ENCODE data around the gene FAM168A.

Gene FAM168A

DNA sequence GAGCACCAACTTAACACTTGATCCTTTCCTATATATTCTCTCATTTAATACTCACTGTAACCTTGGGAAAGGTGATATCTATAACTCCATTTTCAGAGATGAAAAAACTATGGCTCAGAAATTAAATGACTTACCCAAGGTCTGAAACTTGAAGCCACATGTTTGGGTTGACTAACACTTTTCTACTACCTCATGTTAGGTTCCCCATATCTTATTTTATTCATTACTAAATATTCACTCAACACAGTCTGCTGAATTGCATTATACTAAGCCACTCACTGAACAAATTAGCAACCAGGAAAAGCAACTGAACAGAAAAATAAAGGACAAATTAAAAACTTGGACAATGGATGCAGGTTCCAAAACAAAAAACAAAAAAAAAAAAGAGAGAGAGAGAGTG is 59.9 kb downstream of the FAM168A start:
- H3K4me3 ChIP-seq (replicated peaks; ENCODE audit: low read depth, low read length): no peak overlapping the region
- TF ChIP-seq, protein P1, sequence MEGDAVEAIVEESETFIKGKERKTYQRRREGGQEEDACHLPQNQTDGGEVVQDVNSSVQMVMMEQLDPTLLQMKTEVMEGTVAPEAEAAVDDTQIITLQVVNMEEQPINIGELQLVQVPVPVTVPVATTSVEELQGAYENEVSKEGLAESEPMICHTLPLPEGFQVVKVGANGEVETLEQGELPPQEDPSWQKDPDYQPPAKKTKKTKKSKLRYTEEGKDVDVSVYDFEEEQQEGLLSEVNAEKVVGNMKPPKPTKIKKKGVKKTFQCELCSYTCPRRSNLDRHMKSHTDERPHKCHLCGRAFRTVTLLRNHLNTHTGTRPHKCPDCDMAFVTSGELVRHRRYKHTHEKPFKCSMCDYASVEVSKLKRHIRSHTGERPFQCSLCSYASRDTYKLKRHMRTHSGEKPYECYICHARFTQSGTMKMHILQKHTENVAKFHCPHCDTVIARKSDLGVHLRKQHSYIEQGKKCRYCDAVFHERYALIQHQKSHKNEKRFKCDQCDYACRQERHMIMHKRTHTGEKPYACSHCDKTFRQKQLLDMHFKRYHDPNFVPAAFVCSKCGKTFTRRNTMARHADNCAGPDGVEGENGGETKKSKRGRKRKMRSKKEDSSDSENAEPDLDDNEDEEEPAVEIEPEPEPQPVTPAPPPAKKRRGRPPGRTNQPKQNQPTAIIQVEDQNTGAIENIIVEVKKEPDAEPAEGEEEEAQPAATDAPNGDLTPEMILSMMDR (IDR thresholded peaks at IDR 0.05; ENCODE audit: low read depth, low read length, missing control alignments): no peak
- DNase-seq (ENCODE audit: extremely low read depth, low read depth): no peak

DNA sequence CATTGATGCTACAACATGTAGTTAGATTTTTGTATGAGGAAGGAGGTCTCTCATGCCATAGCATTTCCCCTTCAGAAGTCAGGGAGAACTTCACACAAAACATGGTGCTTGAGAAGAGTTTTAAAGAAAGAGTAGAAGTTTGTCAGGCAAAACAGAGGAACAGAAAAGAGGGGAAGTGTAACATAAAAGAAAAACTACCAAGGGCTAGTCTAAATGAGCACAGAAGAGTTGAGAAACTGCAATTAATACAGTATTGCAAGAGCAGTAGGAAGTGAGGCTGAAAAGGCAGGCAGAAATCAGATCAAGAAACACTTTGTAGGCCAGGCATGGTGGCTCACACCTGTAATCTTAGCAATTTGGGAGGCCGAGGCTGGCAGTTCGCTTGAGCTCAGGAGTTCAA is 61.0 kb downstream of the FAM168A start:
- TF ChIP-seq, protein P1 (IDR thresholded peaks at IDR 0.05; ENCODE audit: low read depth, low read length, missing control alignments): no peak
- no peak overlapping the region for H3K4me3 ChIP-seq (replicated peaks; ENCODE audit: low read depth, low read length)
- no peak for DNase-seq (ENCODE audit: extremely low read depth, low read depth)

DNA sequence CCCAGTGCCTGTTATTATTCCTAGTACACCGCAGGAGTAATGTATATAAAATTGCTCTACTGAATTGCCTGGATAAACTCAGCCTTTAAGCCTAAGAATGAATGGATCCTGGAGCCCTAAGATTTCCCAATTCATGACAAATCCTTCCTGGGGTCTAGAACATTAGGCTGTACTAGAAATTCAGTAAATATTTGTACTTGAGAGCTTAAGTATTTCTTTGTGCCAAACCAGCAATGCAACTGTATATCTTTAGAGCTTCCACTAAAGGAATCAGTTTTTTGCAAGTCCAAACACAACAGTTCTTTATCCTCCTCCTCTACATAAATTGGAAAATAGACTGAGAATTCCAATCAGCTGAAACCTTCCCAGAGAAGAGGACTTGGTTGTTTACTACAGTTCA is 65.6 kb downstream of the FAM168A start:
- DNase-seq (ENCODE audit: extremely low read depth, low read depth): no peak
- TF ChIP-seq, protein P1 (IDR thresholded peaks at IDR 0.05; ENCODE audit: low read depth, low read length, missing control alignments): no peak

DNA sequence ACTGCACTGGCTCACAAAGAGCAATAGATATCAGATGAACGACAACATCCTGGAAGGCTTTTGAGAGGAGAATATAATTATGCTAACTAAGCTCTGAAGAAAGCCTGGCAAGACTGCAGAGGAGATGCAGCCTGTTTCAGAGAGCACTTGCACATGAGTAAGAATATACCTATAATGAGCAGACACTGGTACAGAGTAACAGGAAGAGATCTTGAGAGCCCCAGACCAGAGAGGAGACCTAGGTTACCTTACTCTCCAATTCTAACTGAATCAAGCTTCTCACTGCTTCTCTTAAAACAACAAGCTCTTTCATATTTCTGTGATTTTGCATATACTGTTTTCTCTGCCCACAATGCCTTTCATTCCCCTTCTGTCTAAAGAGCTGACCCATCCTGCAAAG is 66.5 kb downstream of the FAM168A start:
- DNase-seq (ENCODE audit: extremely low read depth, low read depth): no peak
- no peak overlapping the region for H3K4me3 ChIP-seq (replicated peaks; ENCODE audit: low read depth, low read length)
- TF ChIP-seq, protein P1 (IDR thresholded peaks at IDR 0.05; ENCODE audit: low read depth, low read length, missing control alignments): no peak

More for the DNA sequence above, 65.6 kb downstream of the FAM168A start:
- H3K4me3 ChIP-seq (replicated peaks; ENCODE audit: low read depth, low read length): no peak overlapping the region

DNA sequence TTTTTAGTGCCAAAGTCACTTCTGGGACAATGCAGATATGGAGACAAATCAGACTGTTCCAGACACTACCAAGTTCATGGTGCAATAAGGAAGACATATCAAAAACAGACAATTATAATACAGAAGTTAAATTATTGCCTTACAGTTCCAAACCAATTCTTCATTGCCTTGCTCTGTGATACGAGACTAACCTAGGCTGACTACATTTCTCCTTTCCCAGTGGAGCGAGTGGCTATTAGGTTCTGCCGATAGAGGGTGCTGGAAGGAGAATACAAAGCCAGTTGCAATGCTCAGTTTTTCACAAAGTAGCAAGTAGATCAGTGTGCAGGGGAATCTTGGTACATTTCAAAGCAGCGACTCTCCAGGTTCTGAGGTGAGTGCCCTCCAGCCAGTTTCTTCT is 67.8 kb downstream of the FAM168A start:
- TF ChIP-seq, protein P1 (IDR thresholded peaks at IDR 0.05; ENCODE audit: low read depth, low read length, missing control alignments): peak; percentile 40
- DNase-seq (ENCODE audit: extremely low read depth, low read depth): no peak
- no peak overlapping the region for H3K4me3 ChIP-seq (replicated peaks; ENCODE audit: low read depth, low read length)

DNA sequence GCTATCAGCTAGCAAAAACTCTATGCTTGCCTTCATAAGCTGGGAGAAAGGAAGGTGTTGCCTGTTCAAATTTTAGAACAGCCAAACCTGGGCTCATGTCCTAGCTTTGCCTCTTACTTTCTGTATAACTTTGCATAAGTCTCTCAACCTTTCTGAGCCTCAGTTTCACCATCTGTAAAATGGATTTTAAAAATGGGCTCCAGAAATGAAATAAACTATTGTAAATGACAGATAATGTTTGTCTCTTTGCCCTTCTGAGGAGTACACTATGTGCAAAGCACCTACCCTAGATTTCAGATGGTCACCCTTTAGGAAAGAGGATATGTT is 68.7 kb downstream of the FAM168A start:
- no peak overlapping the region for H3K4me3 ChIP-seq (replicated peaks; ENCODE audit: low read depth, low read length)
- no peak for DNase-seq (ENCODE audit: extremely low read depth, low read depth)
- TF ChIP-seq, protein P1 (IDR thresholded peaks at IDR 0.05; ENCODE audit: low read depth, low read length, missing control alignments): no peak

DNA sequence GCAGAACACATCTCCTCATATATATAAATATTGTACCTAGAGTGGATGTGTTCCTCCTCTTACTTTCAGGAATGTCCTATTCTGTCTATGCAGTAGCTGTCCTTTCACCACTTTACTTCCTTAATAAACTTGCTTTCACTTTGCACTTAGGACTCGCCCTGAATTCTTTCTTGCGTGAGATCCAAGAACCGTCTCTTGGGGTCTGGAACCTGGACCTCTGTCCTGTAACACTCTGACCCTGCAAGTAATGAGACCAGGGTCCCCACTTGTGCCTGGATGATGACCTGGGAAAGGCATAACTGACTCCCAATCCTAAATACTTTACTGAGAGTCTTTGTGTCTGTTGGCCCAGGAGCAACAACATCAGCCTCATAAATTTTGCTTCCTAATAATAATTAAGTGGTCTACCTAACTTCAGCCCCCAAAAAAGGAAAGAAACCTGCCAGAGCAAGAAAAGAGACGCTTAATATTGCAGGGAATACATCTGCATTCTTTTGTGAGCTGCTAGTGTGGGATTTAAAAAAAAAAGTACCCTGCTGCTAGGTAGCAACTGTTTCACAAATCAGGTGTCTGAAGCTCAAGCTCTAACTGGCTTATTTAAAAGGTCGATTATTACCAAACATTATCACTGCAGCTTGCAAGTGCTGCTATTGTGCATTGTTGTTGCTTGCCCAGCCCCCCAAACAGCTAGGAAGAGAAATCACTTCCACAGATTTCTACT is 69.3 kb downstream of the FAM168A start:
- TF ChIP-seq, protein P1 (IDR thresholded peaks at IDR 0.05; ENCODE audit: low read depth, low read length, missing control alignments): no peak
- no peak for DNase-seq (ENCODE audit: extremely low read depth, low read depth)
- no peak overlapping the region for H3K4me3 ChIP-seq (replicated peaks; ENCODE audit: low read depth, low read length)
